ENCODE measurements around the gene VWA3B. TPM values are rescaled to one million over a fixed set of nuclear protein-coding genes. Genes with fewer than 3 reads are reported as not detected.
A peak's percentile ranks its signal among the peaks of the same experiment; 100 is the strongest.

The VWA3B gene
- total RNA-seq, 4 donors from 2014 or later: not detected

DNA sequence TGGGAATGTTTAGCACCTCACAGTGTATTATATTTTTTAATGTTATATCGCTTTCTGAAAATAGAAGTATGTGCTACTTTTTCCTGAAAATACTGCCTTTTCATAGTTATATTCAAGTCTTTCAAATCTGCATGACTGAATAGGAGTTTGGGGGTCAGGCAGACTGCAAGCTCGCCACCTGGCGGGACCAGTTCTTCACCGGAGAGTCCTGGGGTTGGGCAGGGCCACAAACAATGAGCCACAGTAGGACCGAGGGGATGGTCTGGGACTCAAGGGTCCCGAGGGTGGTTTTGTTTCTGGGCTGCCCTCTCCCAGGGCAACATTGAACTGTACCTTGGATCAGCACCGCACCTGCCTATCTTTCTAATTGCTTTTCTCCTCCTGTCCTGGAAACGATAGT, 70.6 kb downstream of the VWA3B start:
- H3K4me3 ChIP-seq: no peak overlapping the region
- no peak for DNase-seq
- H3K4me1 ChIP-seq: peaks cover 0 to 44% (median 8%) of the 10 kb centered on the region in 3 donors
- no peaks in the 10 kb centered on the region for H3K27me3 ChIP-seq
- TF ChIP-seq POLR2A (IDR thresholded peaks at IDR 0.05): no peak
- 82 to 84% methylated on average over 5 to 8 of the region's 8 CpGs for WGBS, 2 donors
- intact Hi-C loops (cut with DNase I): no loop called here
- no peak overlapping the region for H3K27ac ChIP-seq
- H3K36me3 ChIP-seq: no peaks in the 10 kb centered on the region
- H3K9me3 ChIP-seq: no peaks in the 10 kb centered on the region

DNA sequence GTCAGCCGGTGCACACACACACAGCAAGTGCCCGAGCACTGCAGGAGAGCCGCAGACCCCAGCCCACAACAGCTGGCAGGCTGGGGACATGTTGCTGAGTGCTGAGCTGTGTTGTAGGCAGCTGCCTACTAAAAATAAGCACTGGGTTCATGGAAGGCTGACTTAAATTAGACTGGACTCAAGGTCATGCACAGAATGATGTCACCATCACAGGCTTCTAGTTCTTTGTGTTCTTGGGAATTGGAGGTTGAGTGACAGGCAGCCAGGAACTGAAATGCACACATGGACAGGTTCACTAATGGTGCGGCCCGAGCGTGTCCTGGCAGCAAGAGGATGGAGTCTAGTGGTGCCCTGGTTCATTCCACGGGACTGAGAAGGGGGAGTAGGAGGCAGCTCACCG, 71.3 kb downstream of the VWA3B start:
- no peak for TF ChIP-seq POLR2A (IDR thresholded peaks at IDR 0.05)
- TF ChIP-seq, protein P1, sequence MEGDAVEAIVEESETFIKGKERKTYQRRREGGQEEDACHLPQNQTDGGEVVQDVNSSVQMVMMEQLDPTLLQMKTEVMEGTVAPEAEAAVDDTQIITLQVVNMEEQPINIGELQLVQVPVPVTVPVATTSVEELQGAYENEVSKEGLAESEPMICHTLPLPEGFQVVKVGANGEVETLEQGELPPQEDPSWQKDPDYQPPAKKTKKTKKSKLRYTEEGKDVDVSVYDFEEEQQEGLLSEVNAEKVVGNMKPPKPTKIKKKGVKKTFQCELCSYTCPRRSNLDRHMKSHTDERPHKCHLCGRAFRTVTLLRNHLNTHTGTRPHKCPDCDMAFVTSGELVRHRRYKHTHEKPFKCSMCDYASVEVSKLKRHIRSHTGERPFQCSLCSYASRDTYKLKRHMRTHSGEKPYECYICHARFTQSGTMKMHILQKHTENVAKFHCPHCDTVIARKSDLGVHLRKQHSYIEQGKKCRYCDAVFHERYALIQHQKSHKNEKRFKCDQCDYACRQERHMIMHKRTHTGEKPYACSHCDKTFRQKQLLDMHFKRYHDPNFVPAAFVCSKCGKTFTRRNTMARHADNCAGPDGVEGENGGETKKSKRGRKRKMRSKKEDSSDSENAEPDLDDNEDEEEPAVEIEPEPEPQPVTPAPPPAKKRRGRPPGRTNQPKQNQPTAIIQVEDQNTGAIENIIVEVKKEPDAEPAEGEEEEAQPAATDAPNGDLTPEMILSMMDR (IDR thresholded peaks at IDR 0.05): no peak
- no peaks in the 10 kb centered on the region for H3K9me3 ChIP-seq
- no peaks in the 10 kb centered on the region for H3K36me3 ChIP-seq
- DNase-seq: no peak
- no peak overlapping the region for H3K4me3 ChIP-seq
- H3K27me3 ChIP-seq: no peaks in the 10 kb centered on the region
- peaks cover 5 to 51% (median 14%) of the 10 kb centered on the region in 3 donors for H3K4me1 ChIP-seq
- H3K27ac ChIP-seq: no peak overlapping the region
- intact Hi-C loops (cut with DNase I): no loop called here
- 90% methylated on average over 7 to 8 of the region's 8 CpGs for WGBS, 2 donors

DNA sequence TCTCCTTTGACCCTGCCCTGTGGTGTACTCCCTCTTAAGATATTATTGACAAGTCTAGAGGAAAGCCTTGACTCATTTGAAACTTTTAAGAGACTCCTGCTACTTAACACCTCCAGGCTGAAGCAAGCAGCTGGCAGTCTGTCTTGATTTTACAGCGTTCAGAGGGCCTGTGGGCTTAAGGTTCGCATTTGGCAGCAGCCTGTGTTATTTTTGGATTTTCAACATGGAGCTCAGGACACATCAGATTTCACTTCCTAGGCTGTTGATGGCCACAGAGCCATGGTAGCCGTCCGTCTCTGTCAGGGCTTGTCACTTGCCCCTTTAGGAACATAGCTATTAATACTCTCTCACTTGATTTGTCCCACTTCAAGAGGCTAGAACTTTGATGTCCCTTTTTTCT, 73.6 kb downstream of the VWA3B start:
- Histone ChIP-seq H3K27me3 (no peaks in the 10 kb centered on the region), H3K9me3 (no peaks in the 10 kb centered on the region), H3K27ac (peak overlapping the region in 3 of 4 donors; percentile 32 to 82 (median 46)), H3K4me3 (no peak overlapping the region), H3K36me3 (no peaks in the 10 kb centered on the region), H3K4me1 (peaks cover 5 to 42% (median 14%) of the 10 kb centered on the region in 3 donors)
- intact Hi-C loops (cut with DNase I): no loop called here
- no peak for TF ChIP-seq POLR2A (IDR thresholded peaks at IDR 0.05)
- TF ChIP-seq, protein P1 (IDR thresholded peaks at IDR 0.05): no peak
- WGBS, 2 donors: 49 to 62% methylated on average over 4 of the region's 4 CpGs
- DNase-seq: no peak

DNA sequence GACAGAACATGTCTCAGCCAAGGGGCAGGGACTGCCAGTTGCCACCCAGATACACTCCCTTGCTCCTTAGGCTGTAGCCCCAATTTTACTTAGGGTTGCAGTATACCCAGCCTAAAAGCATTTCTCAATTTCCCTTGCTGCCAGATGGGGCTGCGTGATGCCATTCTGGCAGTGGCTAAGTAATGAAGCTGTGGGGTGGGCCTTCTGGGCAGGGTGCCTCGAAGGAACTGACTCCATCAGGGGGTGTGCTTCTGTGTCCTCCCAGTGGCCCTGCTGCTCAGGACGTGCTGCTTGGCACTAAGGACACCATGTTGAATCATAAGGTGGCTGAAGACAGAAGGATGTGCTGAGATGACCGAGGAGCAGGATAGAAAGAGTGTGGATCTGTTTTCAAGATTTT, 74.2 kb downstream of the VWA3B start:
- H3K4me1 ChIP-seq: peaks cover 5 to 36% (median 14%) of the 10 kb centered on the region in 3 donors
- peak overlapping the region in 3 of 4 donors; percentile 32 to 82 (median 46) for H3K27ac ChIP-seq
- no peak overlapping the region for H3K4me3 ChIP-seq
- DNase-seq: no peak
- no peak for TF ChIP-seq POLR2A (IDR thresholded peaks at IDR 0.05)
- TF ChIP-seq, protein P1 (IDR thresholded peaks at IDR 0.05): no peak
- no peaks in the 10 kb centered on the region for H3K27me3 ChIP-seq
- intact Hi-C loops (cut with DNase I): no loop called here
- WGBS, 2 donors: 58 to 69% methylated on average over 4 of the region's 4 CpGs
- no peaks in the 10 kb centered on the region for H3K36me3 ChIP-seq
- no peaks in the 10 kb centered on the region for H3K9me3 ChIP-seq

DNA sequence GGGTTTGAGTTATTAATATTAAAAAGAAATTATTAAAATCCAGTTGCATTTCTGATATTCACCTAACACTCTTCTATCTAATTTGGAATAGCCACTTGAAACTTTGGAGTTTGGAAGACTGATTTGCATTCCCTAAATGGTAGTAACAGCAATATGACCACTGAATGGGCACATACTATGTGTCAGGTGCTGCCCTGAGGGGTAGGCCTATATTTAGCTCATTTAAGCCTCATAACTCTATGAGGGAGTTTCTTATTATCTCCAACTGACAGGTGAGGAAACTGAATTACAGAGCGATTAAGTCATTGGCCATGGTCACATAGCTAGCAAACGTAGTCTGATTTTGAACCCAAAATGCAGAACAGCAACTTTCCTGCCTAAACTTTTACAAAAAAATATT, 77.3 kb downstream of the VWA3B start:
- peaks cover 5 to 34% (median 14%) of the 10 kb centered on the region in 3 donors for H3K4me1 ChIP-seq
- no peak for DNase-seq
- no peak overlapping the region for H3K4me3 ChIP-seq
- H3K9me3 ChIP-seq: no peaks in the 10 kb centered on the region
- no peaks in the 10 kb centered on the region for H3K27me3 ChIP-seq
- H3K36me3 ChIP-seq: no peaks in the 10 kb centered on the region
- WGBS, 2 donors: 73 to 90% methylated on average over 2 of the region's 2 CpGs
- intact Hi-C loops (cut with DNase I): no loop called here
- H3K27ac ChIP-seq: no peak overlapping the region
- TF ChIP-seq, protein P1 (IDR thresholded peaks at IDR 0.05): no peak
- no peak for TF ChIP-seq POLR2A (IDR thresholded peaks at IDR 0.05)

DNA sequence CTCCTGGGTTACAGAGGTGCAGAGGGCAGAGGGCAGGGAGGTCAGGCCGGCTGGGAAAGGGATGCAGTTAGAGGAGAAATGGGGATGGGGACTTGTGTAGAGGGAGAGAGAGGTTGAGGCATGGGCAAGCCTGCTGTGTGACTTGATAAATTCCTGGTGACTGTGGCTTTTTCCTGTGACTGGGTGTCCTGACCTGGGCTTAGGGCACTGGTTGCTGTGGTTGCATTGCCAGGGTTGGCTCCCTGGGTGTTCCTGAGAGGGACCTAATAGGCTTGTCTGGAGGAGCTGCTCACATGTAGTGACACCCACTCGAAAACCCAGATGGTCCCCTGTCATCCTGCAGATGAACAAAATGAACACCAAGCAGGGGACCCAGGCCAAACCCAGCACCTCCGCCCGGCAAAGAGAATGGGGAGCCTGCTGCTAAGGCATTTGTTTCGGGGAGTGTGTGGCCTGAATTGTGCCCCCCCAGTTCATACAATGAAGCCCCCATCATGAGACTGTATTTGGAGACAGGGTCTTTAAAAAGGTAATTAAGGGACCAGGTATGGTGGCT, 78.6 kb downstream of the VWA3B start:
- Histone ChIP-seq H3K4me1 (peaks cover 5 to 27% (median 14%) of the 10 kb centered on the region in 3 donors), H3K4me3 (no peak overlapping the region), H3K27me3 (no peaks in the 10 kb centered on the region), H3K36me3 (no peaks in the 10 kb centered on the region), H3K9me3 (no peaks in the 10 kb centered on the region), H3K27ac (no peak overlapping the region)
- TF ChIP-seq, protein P1 (IDR thresholded peaks at IDR 0.05): no peak
- TF ChIP-seq POLR2A (IDR thresholded peaks at IDR 0.05): no peak
- intact Hi-C loops (cut with DNase I): no loop called here
- DNase-seq: no peak
- WGBS, 2 donors: 94% methylated on average over 3 of the region's 5 CpGs

All from esophagus squamous epithelium (tissue), 5 donors.